ENCODE results near the gene TTC13. TPM values are rescaled to one million over a fixed set of nuclear protein-coding genes. Genes with fewer than 3 reads are reported as not detected.
A peak's percentile ranks its signal among the peaks of the same experiment; 100 is the strongest.
"Not testable (repeated sequence)": the region's sequence is repeated elsewhere in the genome, so short reads cannot be mapped to it uniquely, and the experiment has no call there.

Gene TTC13
- total RNA-seq, 4 donors from 2014 or later = 44.8 to 178 (median 117) TPM

DNA sequence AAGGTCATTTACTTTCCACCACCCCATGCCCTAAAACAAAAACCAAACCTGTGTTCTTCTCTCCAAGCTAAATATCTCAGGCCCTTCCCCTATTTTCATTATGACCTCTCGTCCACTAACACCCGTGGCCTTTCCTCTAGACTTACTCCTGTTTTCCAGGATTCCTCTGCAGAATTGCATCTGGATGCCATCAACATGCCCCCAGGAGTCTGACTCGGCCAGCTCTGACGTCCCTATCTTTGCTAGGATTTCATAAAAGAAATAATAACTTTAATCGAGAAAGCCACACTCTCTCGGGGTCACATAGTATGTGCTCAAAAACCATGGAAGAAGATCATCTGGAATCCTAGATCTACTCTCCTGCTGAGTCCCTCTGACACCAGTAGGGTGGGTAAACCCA, 47.9 kb upstream of the TTC13 start:
- H3K9me3 ChIP-seq = no peaks in the 10 kb centered on the region
- no peaks in the 10 kb centered on the region for H3K36me3 ChIP-seq
- H3K4me1 ChIP-seq = no peaks in the 10 kb centered on the region
- in situ Hi-C loops (cut with MboI; ENCODE audit: low pct_ligation_motif_present in 1 of 4, low pct_unique_long_range_greater_than_20kb in 1 of 4, low sequenced_read_pairs in 3 of 4) (no loop called here), intact Hi-C loops (cut with DNase I; ENCODE audit: low total_unique reads) (no loop called here)
- TF ChIP-seq CTCF (IDR thresholded peaks at IDR 0.05) = no peak
- no peak for TF ChIP-seq POLR2A (IDR thresholded peaks at IDR 0.05)
- TF ChIP-seq EP300 (IDR thresholded peaks at IDR 0.05; ENCODE audit: low read depth) = no peak
- TF ChIP-seq POLR2AphosphoS5 (IDR thresholded peaks at IDR 0.05) = no peak
- H3K4me3 ChIP-seq = no peak overlapping the region
- no peaks in the 10 kb centered on the region for H3K27me3 ChIP-seq
- 70 to 82% methylated on average over 4 to 6 of the region's 6 CpGs for WGBS, 2 donors (ENCODE audit: low coverage in 1 of 2)
- H3K27ac ChIP-seq = no peak overlapping the region
- no peak for DNase-seq

DNA sequence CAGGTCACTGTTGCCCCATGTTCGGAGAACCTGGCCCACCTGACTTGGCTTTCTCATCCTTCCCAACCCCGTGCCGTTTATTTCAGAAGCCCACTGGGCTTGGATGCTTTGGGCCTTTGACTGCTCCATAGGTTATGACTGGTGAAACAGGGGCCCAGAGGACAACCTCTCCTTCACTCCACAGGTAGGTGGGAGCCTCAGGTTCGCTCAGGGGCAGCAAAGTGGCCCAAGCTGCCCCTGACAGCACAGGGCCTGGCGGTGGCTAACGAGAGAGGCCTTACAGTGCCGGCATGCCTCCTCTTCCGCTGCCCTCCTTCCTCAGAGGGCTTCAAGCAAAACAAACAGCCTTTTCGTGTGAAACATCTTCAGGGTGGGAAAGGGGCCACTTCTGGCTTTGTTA, 44.5 kb upstream of the TTC13 start:
- intact Hi-C loops (cut with DNase I; ENCODE audit: low total_unique reads) (no loop called here), in situ Hi-C loops (cut with MboI; ENCODE audit: low pct_ligation_motif_present in 1 of 4, low pct_unique_long_range_greater_than_20kb in 1 of 4, low sequenced_read_pairs in 3 of 4) (no loop called here)
- WGBS, 2 donors (ENCODE audit: low coverage in 1 of 2) = 80 to 85% methylated on average over 1 to 9 of the region's 9 CpGs
- Histone ChIP-seq H3K4me3 (no peak overlapping the region), H3K36me3 (no peaks in the 10 kb centered on the region), H3K9me3 (no peaks in the 10 kb centered on the region), H3K27me3 (no peaks in the 10 kb centered on the region), H3K27ac (no peak overlapping the region), H3K4me1 (peaks cover 0 to 3% (median 0%) of the 10 kb centered on the region in 4 donors)
- TF ChIP-seq CTCF (IDR thresholded peaks at IDR 0.05) = no peak
- no peak for TF ChIP-seq EP300 (IDR thresholded peaks at IDR 0.05; ENCODE audit: low read depth)
- TF ChIP-seq POLR2AphosphoS5 (IDR thresholded peaks at IDR 0.05) = no peak
- TF ChIP-seq POLR2A (IDR thresholded peaks at IDR 0.05) = no peak
- no peak for DNase-seq

GRCh38 chr1:231022543-231022942, 43.9 kb upstream of the TTC13 start:
- H3K27ac ChIP-seq; H3K27me3 ChIP-seq; H3K4me1 ChIP-seq; DNase-seq; H3K36me3 ChIP-seq; in situ Hi-C loops (cut with MboI; ENCODE audit: low pct_ligation_motif_present in 1 of 4, low pct_unique_long_range_greater_than_20kb in 1 of 4, low sequenced_read_pairs in 3 of 4); H3K9me3 ChIP-seq; intact Hi-C loops (cut with DNase I; ENCODE audit: low total_unique reads); H3K4me3 ChIP-seq: not testable (repeated sequence)
- WGBS, 2 donors (ENCODE audit: low coverage in 1 of 2) = 87 to 90% methylated on average over 2 to 7 of the region's 7 CpGs

GRCh38 chr1:231021540-231022031, 42.9 kb upstream of the TTC13 start:
- H3K36me3 ChIP-seq = no peaks in the 10 kb centered on the region
- in situ Hi-C loops (cut with MboI; ENCODE audit: low pct_ligation_motif_present in 1 of 4, low pct_unique_long_range_greater_than_20kb in 1 of 4, low sequenced_read_pairs in 3 of 4) = no loop called here
- DNase-seq = no peak
- intact Hi-C loops (cut with DNase I; ENCODE audit: low total_unique reads) = no loop called here
- TF ChIP-seq EP300 (IDR thresholded peaks at IDR 0.05; ENCODE audit: low read depth) (no peak), CTCF (IDR thresholded peaks at IDR 0.05) (no peak), POLR2A (IDR thresholded peaks at IDR 0.05) (no peak), POLR2AphosphoS5 (IDR thresholded peaks at IDR 0.05) (no peak)
- no peak overlapping the region for H3K4me3 ChIP-seq
- H3K9me3 ChIP-seq = no peaks in the 10 kb centered on the region
- H3K27ac ChIP-seq = peak overlapping the region in 2 of 4 donors; percentile 37 to 60
- H3K4me1 ChIP-seq = peaks cover 0 to 3% (median 0%) of the 10 kb centered on the region in 4 donors
- H3K27me3 ChIP-seq = no peaks in the 10 kb centered on the region
- WGBS, 2 donors (ENCODE audit: low coverage in 1 of 2) = 72 to 90% methylated on average over 7 to 12 of the region's 12 CpGs

- Histone ChIP-seq H3K4me1 (peaks cover 0 to 3% (median 0%) of the 10 kb centered on the region in 4 donors), H3K27me3 (no peaks in the 10 kb centered on the region), H3K27ac (peak overlapping the region; percentile 25 to 61 (median 46)), H3K36me3 (no peaks in the 10 kb centered on the region), H3K9me3 (no peaks in the 10 kb centered on the region), H3K4me3 (no peak overlapping the region)
- no peak for TF ChIP-seq POLR2AphosphoS5 (IDR thresholded peaks at IDR 0.05)
- TF ChIP-seq EP300 (IDR thresholded peaks at IDR 0.05; ENCODE audit: low read depth) = no peak
- TF ChIP-seq CTCF (IDR thresholded peaks at IDR 0.05) = no peak
- TF ChIP-seq POLR2A (IDR thresholded peaks at IDR 0.05) = no peak
- intact Hi-C loops (cut with DNase I; ENCODE audit: low total_unique reads) (no loop called here), in situ Hi-C loops (cut with MboI; ENCODE audit: low pct_ligation_motif_present in 1 of 4, low pct_unique_long_range_greater_than_20kb in 1 of 4, low sequenced_read_pairs in 3 of 4) (no loop called here)
- WGBS, 2 donors (ENCODE audit: low coverage in 1 of 2) = 19 to 51% methylated on average over 3 to 7 of the region's 7 CpGs
- no peak for DNase-seq
Observed at GRCh38 chr1:231020816-231021215, 42.2 kb upstream of the TTC13 start.
